ENCODE data around the gene SLC9A9.

Gene SLC9A9

DNA sequence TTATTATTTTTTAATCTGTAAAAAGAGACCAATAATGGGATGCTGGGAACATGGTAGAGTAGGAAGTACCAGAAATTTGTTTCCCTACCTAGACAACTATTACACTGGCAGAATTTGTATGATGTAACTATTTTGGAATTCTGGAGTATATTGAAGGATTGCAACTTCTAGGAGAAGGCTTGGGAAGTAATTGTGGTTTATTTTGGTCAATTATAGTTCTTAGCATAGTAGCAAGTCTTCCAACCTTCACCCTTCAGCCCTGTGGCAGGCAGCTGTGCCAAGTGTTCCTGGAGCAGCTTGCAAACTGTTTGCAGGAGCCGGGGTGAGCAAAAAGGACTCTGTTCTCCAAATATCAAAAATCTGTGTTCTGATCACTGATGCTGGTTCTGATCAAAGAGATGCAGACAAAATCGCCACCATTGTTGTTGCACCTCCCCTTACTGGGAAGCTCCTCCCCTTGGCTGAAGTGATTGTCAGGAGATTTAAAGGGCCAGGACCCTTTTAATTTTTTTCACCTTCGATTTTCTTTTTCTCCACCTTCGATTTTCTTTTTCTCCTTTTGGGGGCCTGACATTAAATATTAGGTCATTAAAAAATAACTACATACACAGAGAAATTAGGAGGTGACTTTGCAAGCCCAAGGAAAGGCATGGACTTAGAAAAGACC lies 363.3 kb downstream of the SLC9A9 start:
- DNase-seq, result peak; percentile 37

DNA sequence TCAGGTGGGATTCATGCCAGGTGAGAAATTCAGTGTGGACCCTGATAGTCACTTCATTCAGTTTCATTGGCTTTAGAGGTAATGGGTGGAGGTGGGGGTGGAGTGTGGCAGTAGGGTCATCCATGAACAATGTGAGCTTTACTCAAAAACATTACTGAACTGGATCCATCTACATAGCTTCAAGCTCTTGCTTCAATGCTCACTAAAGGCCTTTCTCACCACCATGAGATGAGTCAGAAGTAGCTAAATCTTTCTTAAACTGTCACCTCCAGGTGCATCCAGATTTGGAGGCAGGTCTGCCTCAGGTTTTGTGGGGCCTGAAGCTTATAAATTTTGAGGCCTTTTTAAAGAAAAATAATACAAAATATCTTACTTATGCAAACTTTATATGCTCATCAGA lies 365.1 kb downstream of the SLC9A9 start:
- DNase-seq, result peak; percentile 2

DNA sequence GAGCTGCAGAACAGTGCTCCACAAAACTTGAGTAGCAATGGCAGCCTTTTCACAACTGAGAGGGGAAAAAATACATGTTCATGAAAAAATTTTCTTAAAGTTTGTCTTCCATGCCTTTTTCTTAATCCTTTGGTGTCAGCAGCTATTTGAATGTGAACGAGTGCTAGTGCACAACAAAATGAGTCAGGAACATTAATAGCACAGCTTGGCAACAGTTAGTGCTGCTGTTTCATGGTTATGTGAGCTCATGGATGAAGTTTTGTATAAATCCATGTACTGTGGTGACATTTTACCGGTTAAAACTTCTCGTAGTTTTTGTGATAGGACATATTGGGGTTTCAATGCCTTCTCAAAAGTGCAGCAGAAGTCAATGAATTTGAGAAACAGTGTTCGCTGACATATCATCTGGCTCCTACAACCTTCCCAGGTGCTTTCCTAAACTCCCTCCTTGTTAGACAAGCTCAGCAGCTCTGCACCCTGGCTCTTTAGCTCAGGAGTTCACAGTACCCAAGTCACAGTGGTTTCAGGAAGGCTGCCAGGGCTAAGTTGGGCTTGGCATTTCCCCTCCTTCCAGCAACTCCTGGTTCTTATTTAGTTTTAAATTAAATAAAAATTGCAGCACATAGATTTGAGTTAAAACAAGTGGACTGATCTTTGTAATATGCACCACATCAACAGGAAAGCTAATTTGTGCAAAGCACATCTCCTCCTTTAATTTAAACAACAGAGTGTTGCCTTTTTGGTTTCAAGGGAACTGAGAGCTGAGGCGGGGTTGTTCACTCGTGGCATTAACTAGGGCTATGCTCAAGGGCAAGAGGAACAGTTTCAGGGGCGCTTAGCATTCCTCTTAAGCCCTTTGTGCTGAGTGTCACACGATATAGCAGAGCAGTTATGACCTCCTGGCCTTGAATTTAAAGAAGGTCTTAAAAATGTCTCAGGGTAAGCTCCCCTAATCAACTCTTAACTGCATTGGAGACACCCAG lies 365.9 kb downstream of the SLC9A9 start:
- DNase-seq, result peak; percentile 48

DNA sequence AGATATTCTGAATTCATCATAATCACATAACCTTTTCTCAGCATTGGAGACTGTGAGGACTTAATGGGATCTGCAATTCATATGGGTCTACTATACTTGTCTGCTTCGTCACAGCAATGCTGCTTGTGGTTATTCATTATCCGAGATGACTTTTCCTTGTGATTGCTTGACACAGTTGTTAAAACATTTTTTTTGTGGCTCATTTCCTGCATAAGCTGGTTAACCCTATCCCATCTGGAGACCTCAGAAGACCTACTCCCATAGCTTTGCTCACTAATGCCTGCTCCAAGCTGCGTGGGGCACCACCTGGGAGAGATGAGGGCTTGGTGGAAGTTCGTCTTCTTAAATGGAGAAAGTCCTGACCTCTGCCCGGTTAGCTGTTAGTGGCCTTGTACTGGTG lies 367.9 kb downstream of the SLC9A9 start:
- DNase-seq, result peak; percentile 83

DNA sequence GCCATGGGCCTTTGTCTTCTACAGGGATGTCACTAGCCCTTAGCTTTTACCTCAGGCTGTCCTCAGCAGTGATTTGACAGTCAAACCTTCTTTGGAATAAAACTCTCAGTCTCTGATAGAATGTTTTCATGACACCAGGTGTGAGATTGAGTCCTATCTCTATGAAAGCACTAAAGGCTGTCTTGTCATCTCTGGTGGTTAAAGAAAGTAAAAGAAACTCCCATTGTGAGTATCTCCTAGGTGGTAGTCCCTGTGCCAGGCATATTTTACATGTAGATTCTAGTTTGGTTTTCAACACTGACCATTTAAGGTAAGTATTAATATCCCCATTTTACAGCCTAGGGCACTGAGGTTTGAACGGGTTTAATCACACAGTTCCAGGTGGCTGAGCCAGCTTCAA lies 368.5 kb downstream of the SLC9A9 start:
- DNase-seq, result no peak

DNA sequence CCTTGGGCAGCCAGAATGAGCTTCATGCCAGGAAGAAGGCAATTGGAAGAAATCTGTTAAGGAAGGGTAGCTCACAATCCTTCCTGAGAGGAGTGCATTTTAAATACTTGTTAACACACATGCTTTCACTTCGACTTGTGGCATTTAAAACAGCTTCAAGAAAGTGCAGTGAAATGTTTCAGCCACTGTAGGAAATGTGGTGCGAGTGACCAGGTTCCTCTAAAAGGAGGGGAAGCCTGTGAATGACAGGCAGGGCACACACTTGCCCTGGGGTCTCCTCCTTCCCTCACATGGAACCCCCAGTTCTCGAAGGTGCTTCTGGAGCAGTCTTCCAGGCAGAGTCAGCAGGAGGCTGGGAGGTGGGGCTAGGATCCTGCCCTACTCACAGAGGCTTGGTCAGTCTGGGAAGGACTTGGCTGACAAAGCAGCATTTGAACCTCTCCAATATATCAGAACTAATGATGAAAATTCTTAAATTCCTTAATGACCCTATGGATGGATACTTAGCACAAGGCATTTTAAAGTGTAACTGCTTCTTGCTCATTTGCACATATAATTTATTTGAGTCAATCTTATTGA lies 370.1 kb downstream of the SLC9A9 start:
- DNase-seq, result no peak

DNA sequence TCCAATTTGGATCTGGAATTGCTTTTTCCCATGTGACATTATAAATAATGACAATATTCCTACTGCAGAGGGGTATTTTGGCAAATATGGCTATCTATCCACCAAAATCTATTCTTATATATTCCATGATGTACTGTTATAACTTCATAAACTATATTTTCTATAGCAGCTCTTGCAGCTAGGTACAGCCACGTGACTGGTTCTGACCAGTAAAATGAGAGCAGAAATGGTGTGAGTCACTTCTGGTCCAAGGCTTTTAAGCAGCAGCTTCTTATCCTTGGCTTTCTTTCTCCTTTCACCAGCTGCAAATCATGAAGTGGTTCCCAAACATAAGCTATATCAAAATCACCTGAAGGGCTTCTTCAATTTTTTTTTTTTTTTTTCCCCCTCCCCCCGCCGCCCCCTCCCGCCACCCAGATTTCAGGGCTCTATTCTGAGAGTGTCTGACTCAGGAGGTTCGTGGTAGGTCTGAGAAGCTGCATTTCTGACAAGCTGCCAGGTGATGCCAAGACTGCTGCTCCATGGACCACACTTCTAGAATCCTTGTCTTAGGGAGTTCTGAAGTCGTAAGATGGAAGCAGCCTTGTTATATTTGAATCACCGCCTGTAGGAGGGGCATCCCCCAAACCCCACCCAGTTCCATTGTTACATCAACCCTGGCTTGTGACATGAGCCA lies 371.2 kb downstream of the SLC9A9 start:
- DNase-seq, result peak; percentile 8

DNA sequence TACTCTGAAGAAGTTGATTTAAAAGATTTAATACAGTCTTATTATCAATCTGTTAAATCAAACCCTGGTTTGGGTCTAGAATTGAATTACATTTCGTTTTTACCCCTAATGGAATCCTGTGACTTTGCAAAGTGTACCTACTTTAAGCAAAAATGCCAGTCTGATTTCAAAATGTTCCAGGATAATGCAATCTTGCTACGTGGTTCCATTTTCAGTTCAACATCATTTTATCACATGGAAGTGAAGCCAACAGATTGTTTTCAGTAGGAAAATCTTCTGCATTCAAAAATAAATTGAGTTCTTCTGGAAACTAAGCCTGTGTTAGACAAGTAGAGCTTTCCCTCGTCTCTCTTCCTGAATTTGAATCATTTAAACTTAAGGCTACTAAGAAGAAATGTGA lies 372.3 kb downstream of the SLC9A9 start:
- no peak for DNase-seq

DNA sequence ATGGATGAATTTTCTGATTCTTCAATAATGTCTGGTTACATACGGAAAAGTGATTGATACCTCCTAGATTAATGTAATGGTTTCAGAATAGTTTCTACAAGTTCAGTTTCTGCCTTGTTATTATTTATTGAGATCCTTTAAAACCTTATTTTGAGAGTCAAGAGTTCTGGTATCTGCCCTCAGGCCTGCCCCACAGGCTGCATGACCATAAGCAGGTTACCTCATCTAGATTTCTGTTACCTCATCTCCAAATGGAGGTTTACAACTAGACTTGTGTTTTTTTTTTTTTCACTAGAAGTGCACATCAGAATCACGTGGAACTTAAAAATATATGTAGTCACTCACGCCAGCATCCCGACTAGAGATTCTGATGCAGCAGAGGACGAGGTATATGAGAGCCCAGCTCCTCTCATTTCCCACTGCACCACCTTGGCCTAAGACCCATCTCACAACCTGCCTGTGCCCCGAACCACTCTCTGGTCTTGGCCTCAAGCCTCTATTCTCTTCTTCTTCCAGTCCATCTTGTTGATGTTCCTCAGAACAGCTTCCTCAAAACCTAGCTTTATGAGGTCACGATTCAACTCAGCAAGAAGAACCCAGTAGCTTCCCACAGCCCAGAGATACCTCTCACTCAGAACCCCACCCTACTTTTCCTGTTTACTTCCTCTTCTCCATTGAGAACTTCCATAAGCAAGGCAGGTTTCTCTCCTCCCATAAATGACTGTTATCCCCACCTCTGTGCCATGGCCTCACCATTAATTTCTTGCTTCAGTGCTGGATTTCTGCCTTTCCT lies 375.3 kb downstream of the SLC9A9 start:
- DNase-seq, result no peak

DNA sequence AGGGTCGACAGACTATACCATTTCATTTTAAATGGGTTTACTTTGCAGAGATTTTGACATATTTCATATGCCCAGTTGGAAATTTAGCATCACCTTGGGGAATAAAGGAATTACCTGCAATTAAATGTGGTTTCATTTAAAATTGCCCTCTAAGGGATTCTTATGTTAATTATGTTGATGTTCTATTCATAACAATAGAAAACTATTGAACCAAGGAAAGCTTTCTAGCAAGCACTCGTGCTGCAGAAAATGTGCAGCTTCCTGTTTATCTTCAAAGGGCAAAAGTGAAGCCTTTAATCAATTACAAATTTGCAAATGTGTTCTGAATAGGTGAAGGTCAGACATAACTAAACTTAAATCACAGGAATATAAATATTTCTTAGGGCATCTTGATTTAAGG lies 376.6 kb downstream of the SLC9A9 start:
- no peak for DNase-seq

DNA sequence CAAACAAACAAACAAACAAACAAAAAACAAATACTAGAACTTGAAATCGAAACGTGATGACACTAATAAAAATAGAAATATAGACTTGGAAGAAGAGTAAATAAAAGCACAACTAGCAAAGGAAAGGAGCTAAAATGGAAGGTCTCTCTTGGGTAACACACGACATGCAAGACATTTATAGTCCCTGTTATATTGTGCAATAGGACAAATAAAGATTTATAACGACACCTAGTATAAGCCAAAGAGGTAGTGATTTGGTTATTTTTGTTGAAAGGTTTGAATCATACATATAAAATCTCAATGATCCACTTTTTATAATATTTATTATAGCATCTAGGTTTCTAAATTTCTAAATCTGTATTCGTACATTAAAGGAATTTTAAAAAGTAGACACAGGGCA lies 379.1 kb downstream of the SLC9A9 start:
- DNase-seq, result no peak

DNA sequence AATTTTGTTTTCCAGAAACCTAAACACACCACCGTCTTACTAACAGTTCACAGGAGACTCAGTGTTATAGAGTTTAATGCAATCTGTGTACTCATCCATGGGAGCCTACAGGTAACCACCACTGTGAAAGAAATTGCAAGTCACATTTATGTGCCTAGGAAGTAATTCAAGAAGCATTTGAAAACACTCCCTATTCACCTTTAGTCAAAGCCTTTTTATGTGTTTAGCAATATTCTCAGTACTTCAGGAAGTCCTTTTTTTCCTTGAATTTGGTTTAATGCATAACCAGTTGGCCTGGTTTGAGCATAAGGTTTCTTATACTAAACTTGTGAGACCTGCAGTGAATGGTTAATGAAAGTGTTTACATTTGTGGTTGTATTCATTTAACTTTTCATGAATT lies 382.6 kb downstream of the SLC9A9 start:
- DNase-seq, result no peak

DNA sequence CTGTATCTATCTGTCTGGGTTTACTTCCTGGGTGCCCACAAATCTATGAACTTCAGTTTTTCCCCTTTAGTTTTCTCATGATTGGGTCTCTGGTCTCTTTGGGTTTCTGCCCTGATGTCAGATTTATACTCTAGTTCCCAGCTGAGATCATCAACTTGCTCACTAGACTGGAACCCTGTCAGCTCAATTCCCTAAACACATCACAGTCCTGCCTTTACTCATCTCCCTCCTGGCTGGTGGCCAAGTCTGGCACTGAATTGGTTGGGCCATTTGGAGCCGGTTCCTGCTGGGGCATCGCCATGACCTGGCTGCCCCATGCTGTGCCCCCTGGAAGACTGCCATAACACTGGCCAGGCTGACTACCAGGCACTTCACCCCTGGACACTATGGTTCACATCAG lies 383.4 kb downstream of the SLC9A9 start:
- peak; percentile 33 for DNase-seq

DNA sequence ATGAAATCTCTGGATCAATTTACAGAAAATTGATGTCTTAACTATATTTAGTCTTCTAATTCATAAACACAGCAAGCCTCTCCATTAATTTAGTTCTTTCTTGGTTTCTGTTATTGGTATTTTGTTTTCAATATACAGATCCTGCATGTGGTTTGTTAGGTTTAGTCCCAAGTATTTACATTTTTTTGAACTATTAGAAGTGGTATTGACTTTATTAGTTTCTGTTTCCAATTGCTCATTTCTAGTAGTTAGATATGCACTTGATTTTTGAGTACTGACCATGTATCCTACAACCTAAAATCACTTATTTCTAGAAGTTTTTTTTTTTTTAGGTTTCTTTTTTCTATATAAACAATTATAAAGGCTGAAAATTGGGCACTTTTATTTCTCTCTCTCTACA lies 392.8 kb downstream of the SLC9A9 start:
- DNase-seq, result no peak

DNA sequence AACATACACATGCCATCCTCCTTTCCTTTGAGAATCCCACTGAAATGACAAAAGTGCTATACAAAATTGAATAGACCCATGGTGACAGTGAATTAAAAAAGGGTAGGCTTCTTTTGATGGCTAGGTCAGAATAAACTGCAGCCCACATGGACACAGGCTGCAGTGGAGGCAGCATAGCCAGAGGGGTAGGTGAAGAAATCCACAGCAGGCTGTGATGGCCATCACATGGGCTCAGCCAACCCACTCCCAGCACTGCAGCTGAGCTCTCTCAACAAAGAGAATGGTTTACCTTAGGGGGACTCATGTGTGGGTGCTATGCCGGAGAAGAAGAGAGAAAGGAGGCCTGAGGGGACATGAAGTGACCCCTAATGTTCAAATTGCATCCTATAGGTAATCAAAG lies 397.6 kb downstream of the SLC9A9 start:
- DNase-seq, result no peak

DNA sequence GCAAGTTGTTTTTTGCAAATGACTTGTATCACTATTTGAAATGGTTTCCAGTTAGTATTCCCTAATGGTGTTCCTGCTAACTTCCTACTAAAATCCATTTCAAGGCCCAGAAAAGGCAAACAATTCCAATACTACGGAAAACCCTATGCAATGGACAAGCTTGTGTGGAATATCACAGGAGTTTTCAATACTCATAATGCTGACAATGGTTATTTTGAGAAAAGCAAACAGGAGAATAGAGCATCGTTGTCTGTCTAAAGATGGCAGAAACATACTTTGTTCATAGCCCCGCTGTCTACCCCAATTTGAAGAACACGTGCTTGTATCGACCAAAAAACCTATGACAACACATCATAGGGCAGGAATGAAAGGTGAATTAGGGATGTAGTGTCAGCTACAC lies 400.8 kb downstream of the SLC9A9 start:
- DNase-seq, result no peak

DNA sequence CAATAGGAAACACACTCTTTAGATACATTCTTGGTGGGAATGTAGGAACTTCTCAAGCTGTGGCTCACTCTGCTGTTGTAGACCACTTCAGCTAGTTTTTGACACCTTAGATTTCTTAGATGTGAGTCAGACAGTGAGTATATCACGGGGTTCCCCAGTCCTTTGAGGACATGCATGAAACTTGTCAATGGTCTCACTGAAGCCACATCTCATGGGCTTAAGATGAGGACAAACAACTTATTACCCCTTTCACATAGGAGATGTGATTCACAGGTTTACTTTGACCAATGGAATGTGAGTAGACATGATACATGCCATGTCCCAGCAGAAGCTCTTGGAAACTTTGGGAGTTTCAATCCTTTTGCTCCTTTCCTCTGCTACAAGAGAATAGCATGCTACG lies 403.1 kb downstream of the SLC9A9 start:
- peak; percentile 60 for DNase-seq

DNA sequence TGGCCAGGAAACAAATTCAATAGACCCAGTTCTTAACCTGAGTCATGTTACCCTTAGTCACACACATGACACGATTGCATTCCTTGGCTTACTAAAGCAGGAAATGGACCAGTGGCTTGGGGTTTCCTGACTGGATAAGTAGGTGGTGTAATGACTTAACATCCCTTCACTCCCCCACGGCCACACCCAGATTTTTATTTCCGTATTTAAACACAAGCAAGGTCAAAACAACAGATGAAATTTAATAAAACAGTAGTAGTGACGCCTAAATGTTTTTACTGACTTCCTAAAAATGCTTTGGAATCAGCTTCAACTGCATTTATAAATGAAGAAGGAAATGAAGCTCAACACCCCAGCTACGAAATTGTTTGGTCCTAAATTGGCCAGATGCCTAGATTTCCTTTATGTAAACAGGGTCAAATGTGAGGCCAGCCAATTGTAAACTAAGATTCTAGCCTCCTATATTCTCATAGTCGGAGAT lies 404.4 kb downstream of the SLC9A9 start:
- peak; percentile 97 for DNase-seq

DNA sequence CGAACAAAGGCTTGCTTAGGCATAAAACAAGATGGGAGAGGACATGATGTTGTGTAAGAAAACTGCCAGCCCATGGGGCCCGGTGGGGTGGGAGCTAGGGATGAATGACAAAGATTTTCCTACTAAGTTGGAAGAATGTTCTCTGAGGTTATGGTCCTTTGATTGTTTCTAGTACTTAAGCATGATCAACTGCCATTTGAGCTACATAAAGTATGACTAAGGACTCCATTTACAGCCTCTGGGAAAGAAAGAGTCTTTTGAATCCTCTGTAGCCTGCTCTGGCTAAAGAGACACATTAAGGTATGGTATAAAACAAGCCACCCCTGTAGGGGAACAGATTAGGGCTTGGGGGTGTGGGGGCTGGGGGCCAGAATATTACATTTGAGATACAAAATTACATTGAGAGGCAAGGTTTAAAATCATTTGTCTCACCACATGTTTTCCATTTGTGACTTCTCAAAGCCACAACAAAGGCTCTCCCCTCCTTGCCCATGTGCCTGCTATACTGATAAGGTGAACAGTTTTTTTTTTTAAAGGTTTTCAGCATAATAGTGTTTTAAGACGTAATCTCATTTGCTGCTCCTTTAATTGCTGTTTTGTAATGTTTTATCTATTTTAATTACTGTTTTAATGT lies 405.3 kb downstream of the SLC9A9 start:
- DNase-seq, result peak; percentile 55

DNA sequence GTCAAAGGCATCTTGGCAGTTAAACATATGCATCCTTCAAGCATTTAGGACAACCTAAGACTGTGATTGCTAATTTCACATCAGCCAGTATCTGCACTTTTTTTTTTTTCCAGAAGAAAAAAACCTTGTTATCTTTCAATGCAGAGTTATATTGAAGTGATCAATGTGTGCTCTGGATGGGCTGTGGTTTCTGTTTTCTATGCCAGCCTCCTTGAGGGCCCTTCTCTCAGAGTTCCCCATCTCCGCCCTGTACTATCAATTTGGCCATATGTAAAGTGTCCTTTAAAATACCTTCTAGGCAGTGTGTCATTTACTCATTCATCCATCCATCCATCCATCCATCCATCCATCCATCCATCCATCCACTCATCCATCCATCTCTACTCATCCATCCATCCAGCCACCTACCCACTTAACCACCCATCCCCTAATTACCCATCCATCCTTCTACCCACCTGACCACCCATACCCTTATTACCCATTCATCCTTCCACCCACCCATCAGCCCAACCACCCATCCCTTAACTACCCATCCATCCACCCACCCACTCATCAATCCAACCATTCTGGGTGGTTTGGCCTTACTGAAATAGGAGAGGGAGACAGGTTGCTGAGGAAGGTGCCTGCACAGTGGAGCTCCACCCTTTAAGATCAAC lies 406.6 kb downstream of the SLC9A9 start:
- DNase-seq, result no peak

DNA sequence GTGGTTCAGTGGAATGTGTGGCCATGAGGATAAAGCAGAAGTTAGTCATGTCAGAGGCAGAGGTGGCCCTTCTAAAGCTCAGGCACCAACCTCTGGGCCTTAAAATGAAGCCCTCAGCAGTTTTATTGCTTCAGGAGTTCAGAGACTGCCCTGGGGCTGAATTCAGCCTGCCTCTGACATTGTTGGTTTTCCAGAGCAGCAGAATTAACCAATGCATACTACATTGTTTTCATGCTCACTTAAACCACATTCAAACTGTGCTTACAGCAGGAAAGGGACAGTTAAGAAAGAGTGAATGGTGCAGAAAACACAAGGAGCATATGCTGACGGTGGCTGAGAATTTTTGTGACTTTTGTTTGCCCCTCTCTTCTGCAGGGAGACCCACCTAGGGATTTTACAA lies 408.5 kb downstream of the SLC9A9 start:
- no peak for DNase-seq
